ENCODE measurements around the gene CSN1S1. TPM values are rescaled to one million over a fixed set of nuclear protein-coding genes. Genes with fewer than 3 reads are reported as not detected.

The CSN1S1 gene
- total RNA-seq, 1 donor from 2014 or later, result not detected

GRCh38 chr4:69984030-69984443 lies 53.2 kb downstream of the CSN1S1 start:
- intact Hi-C loops (cut with DNase I), result no loop called here
- DNase-seq (ENCODE audit: low spot score), result no peak

- DNase-seq (ENCODE audit: low spot score), result no peak
- intact Hi-C loops (cut with DNase I), result no loop called here
Measured at GRCh38 chr4:69986663-69987062, 55.8 kb downstream of the CSN1S1 start.

GRCh38 chr4:69991016-69991415 lies 60.1 kb downstream of the CSN1S1 start:
- intact Hi-C loops (cut with DNase I), result no loop called here
- DNase-seq (ENCODE audit: low spot score), result no peak

- no peak for DNase-seq (ENCODE audit: low spot score)
- intact Hi-C loops (cut with DNase I), result no loop called here
Measured at GRCh38 chr4:69994782-69995181, 63.9 kb downstream of the CSN1S1 start.

GRCh38 chr4:69995526-69996016 lies 64.7 kb downstream of the CSN1S1 start, which contains the start of gene STATH:
Gene STATH (plus strand): TSS chr4:69995966. CDS start chr4:69998438, 2,472 bp downstream.
- DNase-seq (ENCODE audit: low spot score), result no peak
- intact Hi-C loops (cut with DNase I), result no loop called here

Other genes with a start within 250 kb of the CSN1S1 start
- gene SULT1B1, start 170.4 kb upstream of the CSN1S1 start, total RNA-seq, result 0.59 TPM
- gene SULT1E1, start 70.9 kb upstream of the CSN1S1 start, total RNA-seq, result not detected
- gene CSN2, start 34.7 kb downstream of the CSN1S1 start, total RNA-seq, result not detected
- gene STATH, start 64.9 kb downstream of the CSN1S1 start, total RNA-seq, result not detected
- not detected for gene HTN3, start 97.4 kb downstream of the CSN1S1 start, total RNA-seq
- gene HTN1, start 119.4 kb downstream of the CSN1S1 start, total RNA-seq, result not detected
- not detected for gene PRR27, start 223.2 kb downstream of the CSN1S1 start, total RNA-seq

Data from cardiac septum (tissue), 1 donor.